OCI-LY7 (cell line): ENCODE measurements around the gene PSMG2. TPM values are rescaled to one million over a fixed set of nuclear protein-coding genes. Genes with fewer than 3 reads are reported as not detected.

Experiments used
- BruUV-seq: library from RNA; stranded (reverse); fragments of 400-500 nt; replicated peaks from 2 replicates; lab custom pipeline; 2021; lab: Mats Ljungman, UMichigan
- CTCF ChIA-PET: fragments of 300-600 bp; sonication (Branson Sonifier 250); formaldehyde crosslinking; loops from one replicate; lab custom pipeline; 2022; ENCODE audit warnings: antibody characterized with exemption; ENCODE audit not compliant: unreplicated experiment; lab: Charles Lee
- POLR2A ChIA-PET: fragments of 300-600 bp; sonication (Branson Sonifier 250); formaldehyde crosslinking; loops from one replicate; lab custom pipeline; 2022; ENCODE audit warnings: antibody characterized with exemption; lab: Charles Lee
- DNase-seq: peaks from one replicate; pipeline ENCODE4 v3.0.0-alpha.2; 2015; ENCODE audit warnings: low spot score
- H2AFZ ChIP-seq: fragments of 200-600 bp; sonication (generic), shearing (Covaris generic); 2 replicates; pipeline ENCODE4 v1.6.1; 2014; ENCODE audit warnings: mild to moderate bottlenecking, antibody characterized with exemption, low read length, moderate library complexity
- H3K27ac ChIP-seq: fragments of 200-600 bp; sonication (generic); 2 replicates; pipeline ENCODE4 v1.5.1; 2014; ENCODE audit warnings: mixed run types, low read depth, mild to moderate bottlenecking, moderate library complexity, low read length, inconsistent platforms; ENCODE audit not compliant: poor library complexity, severe bottlenecking
- H3K36me3 ChIP-seq: fragments of 200-600 bp; sonication (generic); 2 replicates; pipeline ENCODE4 v1.6.1; 2014; ENCODE audit warnings: mild to moderate bottlenecking, antibody characterized with exemption, low read length, moderate library complexity, mixed read lengths; ENCODE audit not compliant: insufficient read depth
- H3K4me1 ChIP-seq: fragments of 200-600 bp; sonication (generic); 2 replicates; pipeline ENCODE4 v1.5.1; 2014; ENCODE audit warnings: mild to moderate bottlenecking, low read length; ENCODE audit not compliant: insufficient read depth, poor library complexity, severe bottlenecking
- H3K4me2 ChIP-seq: fragments of 200-600 bp; sonication (generic); 2 replicates; pipeline ENCODE4 v1.6.1; 2014; ENCODE audit warnings: mild to moderate bottlenecking, low read length
- H3K4me3 ChIP-seq: fragments of 200-600 bp; sonication (generic); 2 replicates; pipeline ENCODE4 v1.5.1; 2014; ENCODE audit warnings: mild to moderate bottlenecking, low read depth, low read length; ENCODE audit not compliant: poor library complexity, severe bottlenecking
- H3K79me2 ChIP-seq: fragments of 200-600 bp; sonication (generic); 2 replicates; pipeline ENCODE4 v1.6.1; 2016; ENCODE audit warnings: low read depth, mild to moderate bottlenecking, low read length, moderate library complexity, mixed read lengths; ENCODE audit not compliant: insufficient read depth
- H3K9me2 ChIP-seq: fragments of 200-600 bp; sonication (generic); 2 replicates; pipeline ENCODE4 v1.6.1; 2016; ENCODE audit warnings: mild to moderate bottlenecking, low read length, mixed read lengths; ENCODE audit not compliant: insufficient read depth
- H3K9me3 ChIP-seq: fragments of 200-600 bp; sonication (generic); 2 replicates; pipeline ENCODE4 v1.6.1; 2014; ENCODE audit warnings: mild to moderate bottlenecking, mixed run types, low read length, mixed read lengths
- H4K20me1 ChIP-seq: fragments of 200-600 bp; sonication (generic); 2 replicates; pipeline ENCODE4 v1.6.1; 2014; ENCODE audit warnings: mild to moderate bottlenecking, antibody characterized with exemption, low read length, moderate library complexity, mixed read lengths; ENCODE audit not compliant: insufficient read depth
- EZH2phosphoT487 ChIP-seq: fragments of 200-600 bp; sonication (generic); IDR thresholded peaks from 2 replicates; pipeline ENCODE4 v1.6.1; 2018; ENCODE audit warnings: low read depth, borderline replicate concordance, mild to moderate bottlenecking, mixed run types, antibody characterized with exemption, low read length, moderate library complexity, mixed read lengths
- intact Hi-C: fragments of 100-400 bp; cut with micrococcal nuclease; formaldehyde crosslinking; loops from one replicate; pipeline ENCODE4 v1.10.0; 2022; ENCODE audit not compliant: unreplicated experiment
- total RNA-seq, 2 experiments: library from RNA; depleted of rRNA in 1 of 2; stranded (reverse); fragments of >200 nt in 1 of 2; shearing (Covaris generic) in 1 of 2; gene quantifications; 2 replicates each; pipeline ENCODE4 v1.2.3, GENCODE V29; 2014 to 2022
- TF ChIP-seq, protein P1 (sequence below): fragments of 200-600 bp; sonication (generic); conservative IDR thresholded peaks from 2 replicates; pipeline ENCODE4 v1.5.1; 2014; ENCODE audit warnings: mild to moderate bottlenecking, antibody characterized with exemption, low read length, moderate library complexity, mixed read lengths

Gene PSMG2
- total RNA-seq, 2 experiments from 2014 or later, result 69.2 to 98.8 TPM

GRCh38 chr18:12726331-12726730 lies 23.5 kb downstream of the PSMG2 start:
- no TSS peak for BruUV-seq
- peaks cover 62% of the 10 kb centered on the region for H3K36me3 ChIP-seq
- H2AFZ ChIP-seq, result no peak overlapping the region
- H3K9me3 ChIP-seq, result no peaks in the 10 kb centered on the region
- peaks cover 8% of the 10 kb centered on the region for H3K4me1 ChIP-seq
- no peaks in the 10 kb centered on the region for H3K9me2 ChIP-seq
- H3K4me2 ChIP-seq, result no peak overlapping the region
- DNase-seq, result no peak
- H3K79me2 ChIP-seq, result no peaks in the 10 kb centered on the region
- TF ChIP-seq, protein P1, sequence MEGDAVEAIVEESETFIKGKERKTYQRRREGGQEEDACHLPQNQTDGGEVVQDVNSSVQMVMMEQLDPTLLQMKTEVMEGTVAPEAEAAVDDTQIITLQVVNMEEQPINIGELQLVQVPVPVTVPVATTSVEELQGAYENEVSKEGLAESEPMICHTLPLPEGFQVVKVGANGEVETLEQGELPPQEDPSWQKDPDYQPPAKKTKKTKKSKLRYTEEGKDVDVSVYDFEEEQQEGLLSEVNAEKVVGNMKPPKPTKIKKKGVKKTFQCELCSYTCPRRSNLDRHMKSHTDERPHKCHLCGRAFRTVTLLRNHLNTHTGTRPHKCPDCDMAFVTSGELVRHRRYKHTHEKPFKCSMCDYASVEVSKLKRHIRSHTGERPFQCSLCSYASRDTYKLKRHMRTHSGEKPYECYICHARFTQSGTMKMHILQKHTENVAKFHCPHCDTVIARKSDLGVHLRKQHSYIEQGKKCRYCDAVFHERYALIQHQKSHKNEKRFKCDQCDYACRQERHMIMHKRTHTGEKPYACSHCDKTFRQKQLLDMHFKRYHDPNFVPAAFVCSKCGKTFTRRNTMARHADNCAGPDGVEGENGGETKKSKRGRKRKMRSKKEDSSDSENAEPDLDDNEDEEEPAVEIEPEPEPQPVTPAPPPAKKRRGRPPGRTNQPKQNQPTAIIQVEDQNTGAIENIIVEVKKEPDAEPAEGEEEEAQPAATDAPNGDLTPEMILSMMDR, result no peak
- TF ChIP-seq EZH2phosphoT487, result no peak
- no peak overlapping the region for H3K4me3 ChIP-seq
- H3K27ac ChIP-seq, result no peak overlapping the region
- CTCF ChIA-PET, result no interaction called here
- H4K20me1 ChIP-seq, result no peaks in the 10 kb centered on the region
- POLR2A ChIA-PET, result no interaction called here
- intact Hi-C loops, result loop anchor here (10.0 kb wide), 2 partner anchors 332 to 378 kb away; no protein-coding TSS in a partner anchor

- Histone ChIP-seq H3K4me1 (peaks cover 8% of the 10 kb centered on the region), H3K79me2 (no peaks in the 10 kb centered on the region), H3K27ac (no peak overlapping the region), H4K20me1 (no peaks in the 10 kb centered on the region), H3K4me3 (no peak overlapping the region), H3K4me2 (no peak overlapping the region), H3K9me2 (no peaks in the 10 kb centered on the region), H3K9me3 (no peaks in the 10 kb centered on the region), H2AFZ (no peak overlapping the region), H3K36me3 (peaks cover 56% of the 10 kb centered on the region)
- ChIA-PET CTCF (interaction anchor here (1.0 kb wide), 1 partner anchor 208 kb away, joined by 3 read pairs; no protein-coding TSS in a partner anchor), POLR2A (interaction anchor here (0.8 kb wide), 1 partner anchor 24 kb away, joined by 7 read pairs; no protein-coding TSS in a partner anchor)
- no TSS peak for BruUV-seq
- peak; percentile 76 for DNase-seq
- intact Hi-C loops, result loop anchor here (1.0 to 10.0 kb wide), 4 partner anchors 167 to 378 kb away; no protein-coding TSS in a partner anchor
- TF ChIP-seq EZH2phosphoT487, result no peak
- TF ChIP-seq, protein P1, result peak; percentile 96
Observed at GRCh38 chr18:12726774-12727550, 24.1 kb downstream of the PSMG2 start.
